Loucy (cell line): ENCODE results near the gene OR2A14.

ENCODE experiments used
- EZH2phosphoT487 ChIP-seq: fragments of 200-600 bp; IDR thresholded peaks from 2 replicates; pipeline ENCODE4 v1.6.1; 2018; ENCODE audit warnings: antibody characterized with exemption, mild to moderate bottlenecking, moderate library complexity, borderline replicate concordance
- TF ChIP-seq, protein P1 (sequence below): fragments of 200-600 bp; sonication (generic); conservative IDR thresholded peaks from 2 replicates; pipeline ENCODE4 v1.5.1; 2014; ENCODE audit warnings: mild to moderate bottlenecking, antibody characterized with exemption, low read length

DNA sequence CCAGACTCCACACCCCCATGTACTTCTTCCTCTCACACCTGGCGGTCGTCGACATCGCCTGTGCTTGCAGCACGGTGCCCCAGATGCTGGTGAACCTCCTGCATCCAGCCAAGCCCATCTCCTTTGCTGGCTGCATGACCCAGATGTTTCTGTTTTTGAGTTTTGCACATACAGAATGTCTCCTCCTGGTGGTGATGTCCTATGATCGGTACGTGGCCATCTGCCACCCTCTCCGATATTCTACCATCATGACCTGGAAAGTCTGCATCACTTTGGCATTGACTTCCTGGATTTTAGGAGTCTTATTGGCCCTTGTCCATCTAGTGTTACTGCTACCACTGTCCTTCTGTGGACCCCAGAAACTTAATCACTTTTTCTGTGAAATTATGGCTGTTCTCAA, 48.6 kb upstream of the OR2A14 start:
- TF ChIP-seq, protein P1, sequence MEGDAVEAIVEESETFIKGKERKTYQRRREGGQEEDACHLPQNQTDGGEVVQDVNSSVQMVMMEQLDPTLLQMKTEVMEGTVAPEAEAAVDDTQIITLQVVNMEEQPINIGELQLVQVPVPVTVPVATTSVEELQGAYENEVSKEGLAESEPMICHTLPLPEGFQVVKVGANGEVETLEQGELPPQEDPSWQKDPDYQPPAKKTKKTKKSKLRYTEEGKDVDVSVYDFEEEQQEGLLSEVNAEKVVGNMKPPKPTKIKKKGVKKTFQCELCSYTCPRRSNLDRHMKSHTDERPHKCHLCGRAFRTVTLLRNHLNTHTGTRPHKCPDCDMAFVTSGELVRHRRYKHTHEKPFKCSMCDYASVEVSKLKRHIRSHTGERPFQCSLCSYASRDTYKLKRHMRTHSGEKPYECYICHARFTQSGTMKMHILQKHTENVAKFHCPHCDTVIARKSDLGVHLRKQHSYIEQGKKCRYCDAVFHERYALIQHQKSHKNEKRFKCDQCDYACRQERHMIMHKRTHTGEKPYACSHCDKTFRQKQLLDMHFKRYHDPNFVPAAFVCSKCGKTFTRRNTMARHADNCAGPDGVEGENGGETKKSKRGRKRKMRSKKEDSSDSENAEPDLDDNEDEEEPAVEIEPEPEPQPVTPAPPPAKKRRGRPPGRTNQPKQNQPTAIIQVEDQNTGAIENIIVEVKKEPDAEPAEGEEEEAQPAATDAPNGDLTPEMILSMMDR: peak; percentile 25; the same call in 1 of the 2 replicates
- TF ChIP-seq EZH2phosphoT487: no peak
